ENCODE measurements around the gene KRTAP4-12. TPM values are rescaled to one million over a fixed set of nuclear protein-coding genes. Genes with fewer than 3 reads are reported as not detected.
"Not testable (repeated sequence)": the region's sequence is repeated elsewhere in the genome, so short reads cannot be mapped to it uniquely, and the experiment has no call there.

The KRTAP4-12 gene
- total RNA-seq, 1 donor from 2014 or later, result not detected

DNA sequence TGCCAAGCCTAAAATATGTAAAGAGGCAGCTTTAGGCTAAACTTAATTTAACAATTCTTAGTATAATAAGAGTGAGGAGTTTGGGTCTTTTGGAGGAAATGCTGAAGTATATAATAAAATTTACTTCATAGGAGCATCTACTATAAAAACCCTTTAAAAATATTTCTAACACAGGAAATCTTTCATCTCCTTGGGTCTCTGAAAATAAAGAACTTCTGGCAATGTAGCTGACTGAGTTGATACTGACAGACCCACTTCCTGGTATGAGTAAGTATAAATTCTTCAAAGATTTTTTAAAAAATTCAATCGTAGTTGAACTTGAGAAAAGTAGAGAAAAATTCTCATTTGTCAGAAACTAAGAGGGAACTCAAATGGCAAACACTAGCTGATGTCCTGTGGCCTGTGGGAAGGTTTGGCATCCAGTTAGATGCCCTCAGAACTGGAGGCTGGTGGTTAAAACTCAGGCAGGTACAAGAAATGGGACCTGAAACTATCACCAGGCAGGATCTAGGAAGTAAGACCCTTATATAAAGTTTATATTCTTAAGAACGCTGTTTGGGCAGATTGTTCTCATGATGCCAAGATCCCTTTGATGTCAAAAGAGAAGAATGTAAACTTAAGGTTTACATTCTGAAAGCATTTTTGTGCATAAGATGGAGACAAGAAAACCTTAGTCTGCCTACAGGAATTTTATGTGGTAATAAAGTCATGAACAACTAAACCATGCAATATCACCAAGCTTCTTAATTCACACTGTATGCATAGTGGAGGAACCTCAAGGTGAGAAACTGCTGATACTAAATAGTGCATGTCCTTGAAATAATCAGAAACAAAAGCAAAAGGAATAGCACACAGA, 10.1 kb upstream of the KRTAP4-12 start:
- no peaks in the 10 kb centered on the region for H3K27me3 Mint-ChIP-seq
- H3K9me3 Mint-ChIP-seq, result peaks cover 11% of the 10 kb centered on the region
- H3K27ac Mint-ChIP-seq, result no peak overlapping the region
- H3K4me3 Mint-ChIP-seq, result no peak overlapping the region
- DNase-seq (ENCODE audit: extremely low spot score, unreplicated experiment), result no peak
- no peaks in the 10 kb centered on the region for H3K36me3 Mint-ChIP-seq
- no peaks in the 10 kb centered on the region for H3K4me1 Mint-ChIP-seq (ENCODE audit: unreplicated experiment)
- TF ChIP-seq, protein P1, sequence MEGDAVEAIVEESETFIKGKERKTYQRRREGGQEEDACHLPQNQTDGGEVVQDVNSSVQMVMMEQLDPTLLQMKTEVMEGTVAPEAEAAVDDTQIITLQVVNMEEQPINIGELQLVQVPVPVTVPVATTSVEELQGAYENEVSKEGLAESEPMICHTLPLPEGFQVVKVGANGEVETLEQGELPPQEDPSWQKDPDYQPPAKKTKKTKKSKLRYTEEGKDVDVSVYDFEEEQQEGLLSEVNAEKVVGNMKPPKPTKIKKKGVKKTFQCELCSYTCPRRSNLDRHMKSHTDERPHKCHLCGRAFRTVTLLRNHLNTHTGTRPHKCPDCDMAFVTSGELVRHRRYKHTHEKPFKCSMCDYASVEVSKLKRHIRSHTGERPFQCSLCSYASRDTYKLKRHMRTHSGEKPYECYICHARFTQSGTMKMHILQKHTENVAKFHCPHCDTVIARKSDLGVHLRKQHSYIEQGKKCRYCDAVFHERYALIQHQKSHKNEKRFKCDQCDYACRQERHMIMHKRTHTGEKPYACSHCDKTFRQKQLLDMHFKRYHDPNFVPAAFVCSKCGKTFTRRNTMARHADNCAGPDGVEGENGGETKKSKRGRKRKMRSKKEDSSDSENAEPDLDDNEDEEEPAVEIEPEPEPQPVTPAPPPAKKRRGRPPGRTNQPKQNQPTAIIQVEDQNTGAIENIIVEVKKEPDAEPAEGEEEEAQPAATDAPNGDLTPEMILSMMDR (conservative IDR thresholded peaks at IDR 0.05), result no peak

DNA sequence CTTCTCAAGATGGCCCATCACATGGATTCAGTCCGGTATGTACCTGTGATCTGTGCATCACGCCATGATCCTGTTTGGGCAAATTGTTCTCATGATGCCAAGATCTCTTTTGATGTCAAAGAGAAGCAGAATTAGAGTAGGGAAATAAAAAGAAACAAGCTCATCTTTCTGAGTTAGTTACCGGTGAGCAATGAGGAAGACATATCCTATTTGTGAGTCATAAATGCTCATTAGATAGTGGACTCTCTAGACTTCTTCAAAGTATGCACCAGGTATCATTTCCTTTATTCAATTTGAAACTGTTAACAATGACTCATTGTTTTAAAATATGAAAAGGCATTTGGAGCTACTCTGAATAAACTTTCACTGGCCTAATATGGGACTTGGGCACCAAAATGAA, 8.0 kb upstream of the KRTAP4-12 start:
- H3K9me3 Mint-ChIP-seq, result peaks cover 9% of the 10 kb centered on the region
- peak overlapping the region; percentile 22 for H3K27ac Mint-ChIP-seq
- TF ChIP-seq, protein P1 (conservative IDR thresholded peaks at IDR 0.05), result no peak
- no peaks in the 10 kb centered on the region for H3K36me3 Mint-ChIP-seq
- DNase-seq (ENCODE audit: extremely low spot score, unreplicated experiment), result no peak
- H3K4me3 Mint-ChIP-seq, result no peak overlapping the region
- no peaks in the 10 kb centered on the region for H3K4me1 Mint-ChIP-seq (ENCODE audit: unreplicated experiment)
- H3K27me3 Mint-ChIP-seq, result no peaks in the 10 kb centered on the region

DNA sequence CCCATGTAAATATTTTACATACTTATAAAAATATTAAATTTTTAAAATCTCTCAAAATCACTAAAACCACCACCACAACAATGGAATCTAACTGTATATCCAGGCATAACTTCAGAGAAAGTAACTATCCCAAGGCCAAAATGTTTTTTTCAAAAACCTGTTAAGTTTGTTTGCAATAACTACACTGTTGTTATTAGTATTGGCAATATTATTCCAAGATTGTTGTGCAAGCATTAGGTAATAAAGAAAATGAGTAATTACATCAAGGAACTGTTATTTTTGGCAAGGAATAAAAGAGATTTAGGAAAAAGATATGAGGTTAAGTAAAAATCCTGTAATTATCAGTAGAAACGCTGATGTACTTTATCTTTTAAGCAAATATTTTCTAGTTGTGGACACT, 3.4 kb upstream of the KRTAP4-12 start:
- TF ChIP-seq, protein P1 (conservative IDR thresholded peaks at IDR 0.05), result no peak
- no peaks in the 10 kb centered on the region for H3K36me3 Mint-ChIP-seq
- no peak for DNase-seq (ENCODE audit: extremely low spot score, unreplicated experiment)
- peaks cover 7% of the 10 kb centered on the region for H3K9me3 Mint-ChIP-seq
- no peak overlapping the region for H3K27ac Mint-ChIP-seq
- no peak overlapping the region for H3K4me3 Mint-ChIP-seq
- H3K27me3 Mint-ChIP-seq, result peaks cover 4% of the 10 kb centered on the region
- H3K4me1 Mint-ChIP-seq (ENCODE audit: unreplicated experiment), result no peaks in the 10 kb centered on the region

DNA sequence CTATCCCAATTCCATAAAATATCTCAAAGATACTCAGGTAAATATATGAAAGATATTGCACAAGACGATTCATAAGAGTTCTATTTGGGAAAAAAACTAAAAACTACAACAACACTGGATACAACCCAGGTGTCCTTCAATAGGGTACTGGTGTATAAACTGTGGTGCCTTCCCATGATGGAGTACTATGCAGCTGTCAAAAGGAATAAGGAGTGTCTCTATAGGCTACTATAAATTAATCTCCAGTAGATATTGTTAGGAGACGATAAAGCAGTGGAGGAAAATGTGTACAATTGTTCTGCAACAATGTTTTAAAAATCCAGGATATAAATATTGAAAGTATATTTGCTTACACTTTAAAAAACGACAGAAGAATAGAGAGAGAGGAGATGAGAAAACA, 2.4 kb upstream of the KRTAP4-12 start:
- no peaks in the 10 kb centered on the region for H3K4me1 Mint-ChIP-seq (ENCODE audit: unreplicated experiment)
- TF ChIP-seq, protein P1 (conservative IDR thresholded peaks at IDR 0.05), result no peak
- no peak overlapping the region for H3K27ac Mint-ChIP-seq
- peaks cover 4% of the 10 kb centered on the region for H3K27me3 Mint-ChIP-seq
- H3K9me3 Mint-ChIP-seq, result no peaks in the 10 kb centered on the region
- H3K36me3 Mint-ChIP-seq, result no peaks in the 10 kb centered on the region
- DNase-seq (ENCODE audit: extremely low spot score, unreplicated experiment), result no peak
- no peak overlapping the region for H3K4me3 Mint-ChIP-seq

DNA sequence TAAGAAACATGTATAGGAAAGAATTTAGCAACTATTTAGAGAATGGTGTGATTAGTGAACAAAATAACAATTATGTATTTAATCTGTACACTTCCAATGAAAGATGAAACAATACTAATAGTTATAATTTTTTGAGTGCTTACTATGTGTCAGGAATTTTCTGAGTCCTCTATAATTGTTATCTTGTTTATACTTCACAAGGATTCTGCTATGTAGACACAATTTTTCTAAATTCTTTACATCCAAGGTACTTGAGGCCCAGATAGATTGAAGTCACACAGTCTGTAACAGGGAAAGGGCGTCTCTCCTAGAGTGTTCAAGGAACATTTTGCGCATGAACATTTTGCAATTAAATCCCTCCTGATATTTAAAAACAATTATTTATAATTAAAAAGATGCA, 1.1 kb upstream of the KRTAP4-12 start:
- TF ChIP-seq, protein P1 (conservative IDR thresholded peaks at IDR 0.05), result no peak
- H3K27me3 Mint-ChIP-seq, result peaks cover 4% of the 10 kb centered on the region
- no peaks in the 10 kb centered on the region for H3K36me3 Mint-ChIP-seq
- no peaks in the 10 kb centered on the region for H3K9me3 Mint-ChIP-seq
- H3K4me3 Mint-ChIP-seq, result no peak overlapping the region
- no peak overlapping the region for H3K27ac Mint-ChIP-seq
- DNase-seq (ENCODE audit: extremely low spot score, unreplicated experiment), result no peak
- no peaks in the 10 kb centered on the region for H3K4me1 Mint-ChIP-seq (ENCODE audit: unreplicated experiment)

DNA sequence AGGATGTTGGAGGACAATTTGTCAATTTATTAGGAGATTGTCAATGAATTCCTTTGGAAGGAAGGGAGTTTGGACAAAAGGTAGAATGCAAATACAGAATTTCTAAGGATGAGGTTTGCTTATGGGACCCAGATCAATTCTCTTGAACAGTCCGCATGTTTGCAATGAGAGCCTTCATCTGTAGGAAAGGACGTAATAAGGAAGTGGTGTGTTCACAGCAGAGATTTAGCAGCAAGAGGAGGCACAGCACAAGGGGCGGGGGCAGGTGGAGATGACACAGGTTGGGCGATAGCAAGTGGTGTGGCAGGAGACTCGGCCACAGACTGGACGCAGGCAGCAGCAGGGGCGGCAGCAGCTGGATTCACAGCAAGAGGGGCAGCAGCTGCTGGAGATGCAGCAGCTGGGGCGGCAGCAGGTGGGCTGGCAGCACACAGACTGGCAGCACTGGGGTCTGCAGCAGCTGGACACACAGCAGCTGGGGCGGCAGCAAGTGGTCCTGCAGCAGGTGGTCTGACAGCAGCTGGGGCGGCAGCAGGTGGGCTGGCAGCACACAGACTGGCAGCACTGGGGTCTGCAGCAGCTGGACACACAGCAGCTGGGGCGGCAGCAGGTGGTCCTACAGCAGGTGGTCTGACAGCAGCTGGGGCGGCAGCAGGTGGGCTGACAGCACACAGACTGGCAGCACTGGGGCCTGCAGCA, 541 bp downstream of the KRTAP4-12 start:
- H3K4me1 Mint-ChIP-seq (ENCODE audit: unreplicated experiment); H3K27ac Mint-ChIP-seq; H3K27me3 Mint-ChIP-seq: not testable (repeated sequence)

More for the DNA sequence above, 541 bp downstream of the KRTAP4-12 start:
- H3K4me3 Mint-ChIP-seq; DNase-seq (ENCODE audit: extremely low spot score, unreplicated experiment); H3K36me3 Mint-ChIP-seq; H3K9me3 Mint-ChIP-seq: not testable (repeated sequence)
